Globus pallidus (tissue), 1 donor: ENCODE data around the gene MYLK2.

Experiments
- DNase-seq: peaks from one replicate; pipeline ENCODE4 v3.0.0-alpha.2; 2015; ENCODE audit warnings: low spot score

The MYLK2 gene

DNA sequence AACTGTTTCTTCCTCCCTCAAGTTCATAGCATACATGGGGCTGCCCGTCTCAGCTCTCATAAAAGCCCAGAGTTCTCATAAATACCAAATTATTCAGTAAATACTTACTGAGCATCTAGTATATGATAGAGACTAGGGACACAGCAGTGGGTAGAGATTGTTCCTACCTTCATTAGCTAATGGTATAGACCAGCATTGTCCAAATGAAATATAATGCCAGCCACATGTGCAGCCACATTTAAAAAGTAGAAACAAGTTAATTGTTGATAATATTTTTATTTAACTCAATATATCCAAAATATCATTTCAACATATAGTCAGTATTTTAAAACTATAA, 52.4 kb downstream of the MYLK2 start:
- no peak for DNase-seq

DNA sequence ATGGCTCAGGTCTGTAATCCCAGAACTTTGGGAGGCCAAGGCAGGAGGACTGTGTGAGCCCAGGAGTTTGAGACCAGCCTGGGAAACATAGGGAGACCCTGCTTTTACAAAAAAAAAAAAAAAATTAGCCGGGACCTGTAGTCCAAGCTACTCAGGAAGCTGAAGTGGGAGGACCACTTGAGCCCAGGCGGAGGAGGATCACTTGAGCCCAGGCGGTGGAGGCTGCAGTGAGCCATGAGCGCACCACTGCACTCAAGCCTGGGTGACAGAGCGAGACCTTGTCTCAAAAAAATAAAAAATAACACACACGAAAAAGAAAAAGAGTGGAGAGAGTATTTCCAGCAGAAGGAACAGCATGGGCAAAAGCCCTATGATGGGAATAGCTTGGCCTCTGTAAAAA, 53.2 kb downstream of the MYLK2 start:
- no peak for DNase-seq

DNA sequence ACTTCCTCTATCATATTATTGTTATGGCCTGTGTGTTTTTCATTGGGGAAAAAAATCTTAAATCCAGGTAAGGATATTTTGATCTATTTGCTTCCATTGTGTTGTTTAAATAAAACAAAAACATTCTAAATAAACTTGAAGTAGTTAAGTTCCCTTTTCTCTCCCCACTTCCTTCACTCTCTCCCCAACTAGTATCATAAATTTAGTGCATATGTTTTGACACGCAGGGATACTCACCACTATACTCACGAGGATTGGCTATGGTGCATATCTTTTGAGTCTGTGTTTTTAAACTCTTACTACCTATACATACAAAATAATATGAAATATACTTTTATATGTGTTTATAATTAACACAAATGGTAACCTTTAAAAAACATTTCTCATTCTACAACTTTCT, 56.5 kb downstream of the MYLK2 start:
- DNase-seq = no peak

DNA sequence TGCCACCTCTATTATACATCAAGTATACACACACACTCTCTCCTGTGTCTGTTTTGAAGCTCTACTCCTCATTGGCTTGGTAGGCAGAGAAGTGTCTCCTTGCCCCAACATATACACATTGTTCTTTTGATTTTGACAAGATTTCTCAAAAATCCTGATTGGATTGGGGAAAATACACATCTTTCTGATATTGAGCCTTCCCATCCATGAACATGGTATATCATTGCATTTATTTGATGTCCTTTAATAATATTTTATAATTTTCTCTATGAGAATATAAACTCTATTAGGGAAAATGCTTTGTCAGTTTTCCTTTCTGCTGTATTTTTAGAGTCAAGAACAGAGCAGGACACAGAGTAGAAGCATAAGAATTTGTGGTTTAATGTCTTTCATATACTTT, 58.5 kb downstream of the MYLK2 start:
- no peak for DNase-seq

DNA sequence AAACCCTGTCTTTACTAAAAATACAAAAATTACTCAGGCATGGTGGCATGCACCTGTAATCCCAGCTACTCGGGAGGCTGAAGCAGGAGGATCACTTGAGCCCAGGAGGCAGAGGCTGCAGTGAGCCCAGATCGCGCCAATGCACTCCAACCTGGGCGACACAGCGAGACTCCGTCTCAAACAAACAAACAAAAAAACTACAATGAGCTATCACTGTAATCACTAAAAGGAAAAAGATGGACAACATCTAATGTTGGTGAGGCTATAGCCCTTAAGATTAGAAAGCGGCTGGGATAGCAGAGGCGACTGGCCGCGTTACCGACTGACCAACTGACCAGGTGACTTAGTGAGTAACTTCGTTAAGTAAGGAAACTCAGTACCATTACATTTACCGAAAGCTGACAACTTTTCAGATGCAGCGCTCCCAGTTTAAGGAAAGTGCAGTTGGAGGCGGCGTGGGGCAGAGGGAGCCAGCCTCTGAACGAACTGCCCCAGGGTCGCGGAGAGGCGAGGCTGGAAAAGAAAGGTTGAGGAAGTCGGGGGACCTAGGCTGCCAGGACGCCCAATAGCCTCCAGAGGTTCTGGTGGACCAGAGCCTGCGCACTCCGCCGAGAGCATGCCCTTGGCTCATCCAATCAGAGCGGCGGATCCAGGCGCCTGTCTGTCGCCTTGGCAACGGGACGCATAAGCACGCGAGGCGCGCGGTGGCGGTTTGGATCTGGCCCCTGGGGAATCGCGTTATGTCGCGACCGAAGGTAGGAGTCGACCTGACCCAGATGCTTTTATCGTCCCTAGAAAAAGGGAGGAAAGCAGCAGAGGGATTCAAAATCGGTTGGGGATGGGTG, 60.2 kb downstream of the MYLK2 start:
- peak; percentile 91 for DNase-seq

DNA sequence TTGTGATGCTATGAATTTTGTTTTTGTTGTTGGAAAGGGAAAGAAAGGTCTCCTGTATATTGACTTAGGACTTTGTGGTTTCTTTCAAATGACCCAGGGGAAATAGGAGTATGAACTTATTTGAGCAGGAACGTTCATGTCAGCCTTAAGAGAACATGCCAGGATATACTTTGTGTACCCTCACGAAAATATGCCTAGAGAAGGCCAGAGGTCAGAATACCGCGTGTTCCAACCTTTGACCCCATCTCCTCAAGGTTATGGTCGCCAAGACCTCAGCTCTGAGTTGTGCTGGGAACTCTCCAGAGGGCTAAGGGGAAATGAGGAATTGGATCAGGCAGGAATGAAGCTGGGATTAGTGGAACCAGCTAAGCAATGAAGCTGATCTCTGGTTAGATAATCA, 62.8 kb downstream of the MYLK2 start:
- DNase-seq = no peak

DNA sequence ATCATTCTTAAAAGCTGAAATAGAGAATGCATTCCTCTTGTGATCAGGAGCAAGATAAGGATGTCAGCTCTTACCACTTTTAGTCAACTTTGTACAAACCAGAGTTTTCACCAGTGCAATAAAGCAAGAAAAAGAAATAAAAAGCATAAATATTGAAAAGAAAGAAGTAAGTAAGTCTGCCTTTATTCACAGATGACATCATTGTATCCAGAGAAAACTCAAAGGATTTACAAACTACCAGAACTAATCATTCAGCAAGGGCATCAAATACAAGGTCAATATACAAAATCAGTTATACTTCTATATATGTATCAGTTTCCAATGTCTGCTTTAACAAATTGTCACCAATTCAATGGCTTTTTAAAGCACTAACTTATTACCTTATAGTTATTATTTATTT, 64.7 kb downstream of the MYLK2 start:
- no peak for DNase-seq
